ENCODE results near the gene NPR1. TPM values are rescaled to one million over a fixed set of nuclear protein-coding genes. Genes with fewer than 3 reads are reported as not detected.

NPR1 gene
- total and polyA plus RNA-seq, 2 of the 13 experiments (the other 11 are each of a cell fraction or from before 2014, with no cell fraction given): not detected

GRCh38 chr1:153630384-153630783 is 48.1 kb upstream of the NPR1 start (continued):
- TF ChIP-seq, protein P1, sequence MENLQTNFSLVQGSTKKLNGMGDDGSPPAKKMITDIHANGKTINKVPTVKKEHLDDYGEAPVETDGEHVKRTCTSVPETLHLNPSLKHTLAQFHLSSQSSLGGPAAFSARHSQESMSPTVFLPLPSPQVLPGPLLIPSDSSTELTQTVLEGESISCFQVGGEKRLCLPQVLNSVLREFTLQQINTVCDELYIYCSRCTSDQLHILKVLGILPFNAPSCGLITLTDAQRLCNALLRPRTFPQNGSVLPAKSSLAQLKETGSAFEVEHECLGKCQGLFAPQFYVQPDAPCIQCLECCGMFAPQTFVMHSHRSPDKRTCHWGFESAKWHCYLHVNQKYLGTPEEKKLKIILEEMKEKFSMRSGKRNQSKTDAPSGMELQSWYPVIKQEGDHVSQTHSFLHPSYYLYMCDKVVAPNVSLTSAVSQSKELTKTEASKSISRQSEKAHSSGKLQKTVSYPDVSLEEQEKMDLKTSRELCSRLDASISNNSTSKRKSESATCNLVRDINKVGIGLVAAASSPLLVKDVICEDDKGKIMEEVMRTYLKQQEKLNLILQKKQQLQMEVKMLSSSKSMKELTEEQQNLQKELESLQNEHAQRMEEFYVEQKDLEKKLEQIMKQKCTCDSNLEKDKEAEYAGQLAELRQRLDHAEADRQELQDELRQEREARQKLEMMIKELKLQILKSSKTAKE (CRISPR knock-in tag; IDR thresholded peaks at IDR 0.05; ENCODE audit: borderline replicate concordance): no peak
- TF ChIP-seq, protein P2, sequence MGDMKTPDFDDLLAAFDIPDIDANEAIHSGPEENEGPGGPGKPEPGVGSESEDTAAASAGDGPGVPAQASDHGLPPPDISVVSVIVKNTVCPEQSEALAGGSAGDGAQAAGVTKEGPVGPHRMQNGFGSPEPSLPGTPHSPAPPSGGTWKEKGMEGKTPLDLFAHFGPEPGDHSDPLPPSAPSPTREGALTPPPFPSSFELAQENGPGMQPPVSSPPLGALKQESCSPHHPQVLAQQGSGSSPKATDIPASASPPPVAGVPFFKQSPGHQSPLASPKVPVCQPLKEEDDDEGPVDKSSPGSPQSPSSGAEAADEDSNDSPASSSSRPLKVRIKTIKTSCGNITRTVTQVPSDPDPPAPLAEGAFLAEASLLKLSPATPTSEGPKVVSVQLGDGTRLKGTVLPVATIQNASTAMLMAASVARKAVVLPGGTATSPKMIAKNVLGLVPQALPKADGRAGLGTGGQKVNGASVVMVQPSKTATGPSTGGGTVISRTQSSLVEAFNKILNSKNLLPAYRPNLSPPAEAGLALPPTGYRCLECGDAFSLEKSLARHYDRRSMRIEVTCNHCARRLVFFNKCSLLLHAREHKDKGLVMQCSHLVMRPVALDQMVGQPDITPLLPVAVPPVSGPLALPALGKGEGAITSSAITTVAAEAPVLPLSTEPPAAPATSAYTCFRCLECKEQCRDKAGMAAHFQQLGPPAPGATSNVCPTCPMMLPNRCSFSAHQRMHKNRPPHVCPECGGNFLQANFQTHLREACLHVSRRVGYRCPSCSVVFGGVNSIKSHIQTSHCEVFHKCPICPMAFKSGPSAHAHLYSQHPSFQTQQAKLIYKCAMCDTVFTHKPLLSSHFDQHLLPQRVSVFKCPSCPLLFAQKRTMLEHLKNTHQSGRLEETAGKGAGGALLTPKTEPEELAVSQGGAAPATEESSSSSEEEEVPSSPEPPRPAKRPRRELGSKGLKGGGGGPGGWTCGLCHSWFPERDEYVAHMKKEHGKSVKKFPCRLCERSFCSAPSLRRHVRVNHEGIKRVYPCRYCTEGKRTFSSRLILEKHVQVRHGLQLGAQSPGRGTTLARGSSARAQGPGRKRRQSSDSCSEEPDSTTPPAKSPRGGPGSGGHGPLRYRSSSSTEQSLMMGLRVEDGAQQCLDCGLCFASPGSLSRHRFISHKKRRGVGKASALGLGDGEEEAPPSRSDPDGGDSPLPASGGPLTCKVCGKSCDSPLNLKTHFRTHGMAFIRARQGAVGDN (CRISPR knock-in tag; IDR thresholded peaks at IDR 0.05): peak; percentile 47; the same call in 1 of the 2 replicates
- TF ChIP-seq ZNF20 (CRISPR knock-in tag; IDR thresholded peaks at IDR 0.05): no peak

All from HepG2 (cell line).